ENCODE data around the gene ORAI3. TPM values are rescaled to one million over a fixed set of nuclear protein-coding genes. Genes with fewer than 3 reads are reported as not detected.

ORAI3 gene
- total and polyA plus RNA-seq, 2 donors from 2014 or later = 23.1 to 32.3 TPM

GRCh38 chr16:30927789-30928378 lies 21.0 kb upstream of the ORAI3 start:
- Histone ChIP-seq H3K9me3 (ENCODE audit: control insufficient read depth in 2 of 3, insufficient read depth in 1 of 3, low read length in 3 of 3) (no peaks in the 10 kb centered on the region), H3K36me3 (ENCODE audit: control insufficient read depth in 2 of 3, insufficient read depth in 3 of 3, low read length in 3 of 3) (peaks cover 2 to 15% (median 9%) of the 10 kb centered on the region in 3 donors), H3K27ac (ENCODE audit: low read depth in 2 of 2, low read length in 2 of 2) (no peak overlapping the region), H3K27me3 (ENCODE audit: control insufficient read depth, insufficient read depth, low read length) (no peaks in the 10 kb centered on the region), H3K4me3 (ENCODE audit: low read length in 3 of 3) (no peak overlapping the region), H3K4me1 (ENCODE audit: control insufficient read depth in 2 of 3, insufficient read depth in 2 of 3, low read depth in 1 of 3, low read length in 3 of 3) (peaks cover 0 to 4% (median 0%) of the 10 kb centered on the region in 3 donors), H3K9ac (ENCODE audit: low read length in 3 of 3) (no peak overlapping the region)
- TF ChIP-seq, protein P1, sequence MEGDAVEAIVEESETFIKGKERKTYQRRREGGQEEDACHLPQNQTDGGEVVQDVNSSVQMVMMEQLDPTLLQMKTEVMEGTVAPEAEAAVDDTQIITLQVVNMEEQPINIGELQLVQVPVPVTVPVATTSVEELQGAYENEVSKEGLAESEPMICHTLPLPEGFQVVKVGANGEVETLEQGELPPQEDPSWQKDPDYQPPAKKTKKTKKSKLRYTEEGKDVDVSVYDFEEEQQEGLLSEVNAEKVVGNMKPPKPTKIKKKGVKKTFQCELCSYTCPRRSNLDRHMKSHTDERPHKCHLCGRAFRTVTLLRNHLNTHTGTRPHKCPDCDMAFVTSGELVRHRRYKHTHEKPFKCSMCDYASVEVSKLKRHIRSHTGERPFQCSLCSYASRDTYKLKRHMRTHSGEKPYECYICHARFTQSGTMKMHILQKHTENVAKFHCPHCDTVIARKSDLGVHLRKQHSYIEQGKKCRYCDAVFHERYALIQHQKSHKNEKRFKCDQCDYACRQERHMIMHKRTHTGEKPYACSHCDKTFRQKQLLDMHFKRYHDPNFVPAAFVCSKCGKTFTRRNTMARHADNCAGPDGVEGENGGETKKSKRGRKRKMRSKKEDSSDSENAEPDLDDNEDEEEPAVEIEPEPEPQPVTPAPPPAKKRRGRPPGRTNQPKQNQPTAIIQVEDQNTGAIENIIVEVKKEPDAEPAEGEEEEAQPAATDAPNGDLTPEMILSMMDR (IDR thresholded peaks at IDR 0.05; ENCODE audit: borderline replicate concordance, extremely low read depth, insufficient read depth) = no peak
- DNase-seq (peak; percentile 87 to 95 (median 93)), FAIRE-seq (no peak)
- intact Hi-C loops (cut with DNase I) = no loop called here

DNA sequence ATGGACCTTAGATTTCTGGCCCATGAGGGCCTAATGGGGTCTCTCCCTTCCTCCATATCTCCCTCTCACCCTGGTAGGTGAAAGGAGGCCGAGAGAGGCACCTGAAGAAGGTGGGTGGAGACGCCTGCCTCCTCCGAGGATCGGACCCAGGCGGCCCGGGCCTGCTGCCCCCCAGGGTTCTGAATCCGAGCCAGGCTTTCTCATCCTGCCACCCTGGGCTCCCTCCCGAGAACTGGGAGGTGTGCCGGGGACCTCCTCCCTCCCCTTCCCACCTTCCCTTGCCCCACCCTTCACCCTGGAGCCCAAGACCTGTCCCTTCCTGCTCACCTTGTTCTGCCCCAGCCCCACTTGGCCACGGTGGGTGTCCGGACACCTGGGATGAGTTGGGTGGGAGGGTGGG lies 20.5 kb upstream of the ORAI3 start:
- intact Hi-C loops (cut with DNase I) = no loop called here
- H3K4me1 ChIP-seq (ENCODE audit: control insufficient read depth in 2 of 3, insufficient read depth in 2 of 3, low read depth in 1 of 3, low read length in 3 of 3) = peaks cover 0 to 4% (median 0%) of the 10 kb centered on the region in 3 donors
- TF ChIP-seq, protein P1 (IDR thresholded peaks at IDR 0.05; ENCODE audit: borderline replicate concordance, extremely low read depth, insufficient read depth) = no peak
- FAIRE-seq (no peak), DNase-seq (no peak)
- no peak overlapping the region for H3K27ac ChIP-seq (ENCODE audit: low read depth in 2 of 2, low read length in 2 of 2)
- no peaks in the 10 kb centered on the region for H3K9me3 ChIP-seq (ENCODE audit: control insufficient read depth in 2 of 3, insufficient read depth in 1 of 3, low read length in 3 of 3)
- no peak overlapping the region for H3K4me3 ChIP-seq (ENCODE audit: low read length in 3 of 3)
- no peaks in the 10 kb centered on the region for H3K27me3 ChIP-seq (ENCODE audit: control insufficient read depth, insufficient read depth, low read length)
- H3K9ac ChIP-seq (ENCODE audit: low read length in 3 of 3) = no peak overlapping the region
- H3K36me3 ChIP-seq (ENCODE audit: control insufficient read depth in 2 of 3, insufficient read depth in 3 of 3, low read length in 3 of 3) = peaks cover 2 to 15% (median 9%) of the 10 kb centered on the region in 3 donors

GRCh38 chr16:30929167-30929566 lies 19.7 kb upstream of the ORAI3 start:
- DNase-seq = no peak
- FAIRE-seq = no peak
- intact Hi-C loops (cut with DNase I) = no loop called here
- TF ChIP-seq, protein P1 (IDR thresholded peaks at IDR 0.05; ENCODE audit: borderline replicate concordance, extremely low read depth, insufficient read depth) = no peak
- no peaks in the 10 kb centered on the region for H3K27me3 ChIP-seq (ENCODE audit: control insufficient read depth, insufficient read depth, low read length)
- no peaks in the 10 kb centered on the region for H3K9me3 ChIP-seq (ENCODE audit: control insufficient read depth in 2 of 3, insufficient read depth in 1 of 3, low read length in 3 of 3)
- H3K27ac ChIP-seq (ENCODE audit: low read depth in 2 of 2, low read length in 2 of 2) = no peak overlapping the region
- no peak overlapping the region for H3K4me3 ChIP-seq (ENCODE audit: low read length in 3 of 3)
- H3K9ac ChIP-seq (ENCODE audit: low read length in 3 of 3) = no peak overlapping the region
- peaks cover 0 to 4% (median 0%) of the 10 kb centered on the region in 3 donors for H3K4me1 ChIP-seq (ENCODE audit: control insufficient read depth in 2 of 3, insufficient read depth in 2 of 3, low read depth in 1 of 3, low read length in 3 of 3)
- H3K36me3 ChIP-seq (ENCODE audit: control insufficient read depth in 2 of 3, insufficient read depth in 3 of 3, low read length in 3 of 3) = peaks cover 2 to 15% (median 9%) of the 10 kb centered on the region in 3 donors

Measured in kidney (tissue), 14 donors.